K562 (cell line): ENCODE results near the gene CBX2. TPM values are rescaled to one million over a fixed set of nuclear protein-coding genes. Genes with fewer than 3 reads are reported as not detected.

Experiments
- ARID2 ChIP-seq: fragments of 450-650 bp; IDR thresholded peaks from 2 replicates; pipeline ENCODE4 v1.6.1; 2017; ENCODE audit warnings: antibody characterized with exemption, mild to moderate bottlenecking
- EGR1 ChIP-seq: fragments of 450-650 bp; conservative IDR thresholded peaks from 2 replicates; pipeline ENCODE4 v1.6.1; 2017; ENCODE audit warnings: mild to moderate bottlenecking
- MBD1 ChIP-seq: fragments of 250-450 bp; sonication (Bioruptor Pico); IDR thresholded peaks from 2 replicates; pipeline ENCODE4 v1.8.0; 2022; ENCODE audit warnings: inconsistent platforms
- NFIC ChIP-seq: fragments of 450-650 bp; IDR thresholded peaks from 2 replicates; pipeline ENCODE4 v1.6.1; 2017; ENCODE audit warnings: mild to moderate bottlenecking, inconsistent platforms
- PTRF ChIP-seq: fragments of 450-650 bp; IDR thresholded peaks from 2 replicates; pipeline ENCODE4 v1.6.1; 2016; ENCODE audit warnings: mild to moderate bottlenecking, missing genetic modification characterization, missing compliant biosample characterization
- REST ChIP-seq, 2 experiments: fragments of 450-650 bp; formaldehyde crosslinking in 1 of 2; IDR thresholded peaks; 2 replicates each; pipeline versions ENCODE4 v1.4.0 to v1.6.1; 2014 to 2020; ENCODE audit warnings: mild to moderate bottlenecking in 2 of 2, borderline replicate concordance in 1 of 2, low read depth in 1 of 2
- TEAD2 ChIP-seq: fragments of 450-650 bp; IDR thresholded peaks from 2 replicates; pipeline ENCODE4 v1.6.1; 2016; ENCODE audit warnings: missing genetic modification characterization, control low read depth, missing compliant biosample characterization
- ZBTB2 ChIP-seq: fragments of 450-650 bp; IDR thresholded peaks from 2 replicates; pipeline ENCODE4 v1.6.1; 2016; ENCODE audit warnings: antibody characterized with exemption
- ZNF282 ChIP-seq: sonication (generic); formaldehyde crosslinking; IDR thresholded peaks from 2 replicates; pipeline ENCODE4 v1.8.1; 2023; ENCODE audit warnings: missing genetic modification reagents
- polyA plus RNA-seq, 8 experiments: library from polyadenylated mRNA; depleted of rRNA in 4 of 8; stranded (reverse) in 5 of 8; unstranded in 3 of 8; fragments of >200 nt; fragmentation: Nextera tagmentation in 2 of 8; fragmentation: Illumina TruSeq in 1 of 8; extraction: Ambion mirVana in 2 of 8; extraction: Trizol in 1 of 8; gene quantifications; 2 replicates each; pipeline versions ENCODE4 v1.2.1 to v1.2.3, GENCODE V29; 2011 to 2014; ENCODE audit warnings: inconsistent platforms in 1 of 8, missing spikeins in 1 of 8
- total RNA-seq, 7 experiments: library from RNA; depleted of rRNA in 6 of 7; stranded (reverse); fragments of >200 nt in 6 of 7; fragmentation: Illumina TruSeq in 2 of 7; extraction: Trizol in 2 of 7; gene quantifications; 2 replicates each; pipeline versions ENCODE4 v1.2.1 to v1.2.3, GENCODE V29; 2011 to 2021; ENCODE audit warnings: low replicate concordance in 1 of 7
- TF ChIP-seq, protein P1 (sequence below): fragments of 250-450 bp; sonication (Bioruptor Pico); IDR thresholded peaks from 2 replicates; pipeline ENCODE4 v1.4.0; 2020; ENCODE audit warnings: borderline replicate concordance

The CBX2 gene
- total and polyA plus RNA-seq, 9 of the 15 experiments (the other 6 are each of a cell fraction or from before 2014, with no cell fraction given): 0.66 to 26.9 (median 13.9) TPM

GRCh38 chr17:79834565-79835469 is 56.9 kb downstream of the CBX2 start (continued):
- TF ChIP-seq TEAD2 (tag) (no peak), ZBTB2 (peak; percentile 22; the same call in 1 of the 2 replicates), PTRF (no peak), REST (IDR thresholded peaks at IDR 0.05; ENCODE audit: borderline replicate concordance) (peak; percentile 75), REST (CRISPR knock-in tag; IDR thresholded peaks at IDR 0.05; ENCODE audit: low read depth) (no peak), ZNF282 (CRISPR knock-in tag) (0 out of 2 replicates have a peak, but pooled peaks have one; percentile 19), MBD1 (0 out of 2 replicates have a peak, but pooled peaks have one; percentile 56), ARID2 (peak; percentile 55; the same call in 1 of the 2 replicates), NFIC (0 out of 2 replicates have a peak, but pooled peaks have one; percentile 4), EGR1 (peak; percentile 52; the same call in 1 of the 2 replicates)
- TF ChIP-seq, protein P1, sequence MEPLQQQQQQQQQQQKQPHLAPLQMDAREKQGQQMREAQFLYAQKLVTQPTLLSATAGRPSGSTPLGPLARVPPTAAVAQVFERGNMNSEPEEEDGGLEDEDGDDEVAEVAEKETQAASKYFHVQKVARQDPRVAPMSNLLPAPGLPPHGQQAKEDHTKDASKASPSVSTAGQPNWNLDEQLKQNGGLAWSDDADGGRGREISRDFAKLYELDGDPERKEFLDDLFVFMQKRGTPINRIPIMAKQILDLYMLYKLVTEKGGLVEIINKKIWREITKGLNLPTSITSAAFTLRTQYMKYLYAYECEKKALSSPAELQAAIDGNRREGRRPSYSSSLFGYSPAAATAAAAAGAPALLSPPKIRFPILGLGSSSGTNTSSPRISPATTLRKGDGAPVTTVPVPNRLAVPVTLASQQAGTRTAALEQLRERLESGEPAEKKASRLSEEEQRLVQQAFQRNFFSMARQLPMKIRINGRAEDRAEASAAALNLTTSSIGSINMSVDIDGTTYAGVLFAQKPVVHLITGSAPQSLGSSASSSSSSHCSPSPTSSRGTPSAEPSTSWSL (CRISPR knock-in tag): no peak
